Renal pelvis (tissue), 4 donors: ENCODE results near the gene PIEZO1. TPM values are rescaled to one million over a fixed set of nuclear protein-coding genes. Genes with fewer than 3 reads are reported as not detected.
"Not testable (repeated sequence)": the region's sequence is repeated elsewhere in the genome, so short reads cannot be mapped to it uniquely, and the experiment has no call there.

Experiments
- DNase-seq: peaks from one replicate; pipeline ENCODE4 v3.0.0-alpha.2; 2013
- polyA plus RNA-seq, 3 donors: library from polyadenylated mRNA; unstranded; fragments of 120-200 nt; gene quantifications; one replicate each; pipeline ENCODE4 v1.2.1, GENCODE V29; 2013; ENCODE audit not compliant: insufficient read length in 3 of 3

The PIEZO1 gene
- polyA plus RNA-seq, 3 donors = 44.6 to 59.0 (median 46.4) TPM

GRCh38 chr16:88805340-88805715 lies 20.3 kb upstream of the PIEZO1 start:
- DNase-seq = no peak

GRCh38 chr16:88804552-88805339 lies 19.7 kb upstream of the PIEZO1 start:
- DNase-seq = no peak

GRCh38 chr16:88804173-88804551 lies 19.1 kb upstream of the PIEZO1 start:
- DNase-seq = no peak

- DNase-seq = peak; percentile 78
Observed at GRCh38 chr16:88803264-88803987, 18.4 kb upstream of the PIEZO1 start, which contains the start of gene CDT1. CDT1 (plus strand) TSS chr16:88803789; CDS start chr16:88803832, 43 bp downstream.

- no peak for DNase-seq
Observed at GRCh38 chr16:88800277-88800592, 15.2 kb upstream of the PIEZO1 start.

- no peak for DNase-seq
Observed at GRCh38 chr16:88799569-88800276, 14.7 kb upstream of the PIEZO1 start.

- no peak for DNase-seq
Observed at GRCh38 chr16:88798772-88799455, 13.9 kb upstream of the PIEZO1 start.

- DNase-seq = no peak
Observed at GRCh38 chr16:88798073-88798472, 13.1 kb upstream of the PIEZO1 start.

- no peak for DNase-seq
Observed at GRCh38 chr16:88796278-88796677, 11.3 kb upstream of the PIEZO1 start.

- no peak for DNase-seq
Observed at GRCh38 chr16:88793251-88793954, 8.4 kb upstream of the PIEZO1 start.

- DNase-seq = no peak
Observed at GRCh38 chr16:88792668-88793250, 7.7 kb upstream of the PIEZO1 start.

- DNase-seq = no peak
Observed at GRCh38 chr16:88792078-88792550, 7.1 kb upstream of the PIEZO1 start.

GRCh38 chr16:88790312-88791211 lies 5.5 kb upstream of the PIEZO1 start:
- DNase-seq = no peak

- DNase-seq = no peak
Observed at GRCh38 chr16:88789594-88789993, 4.6 kb upstream of the PIEZO1 start.

GRCh38 chr16:88788749-88789148 lies 3.7 kb upstream of the PIEZO1 start:
- not testable (repeated sequence) for DNase-seq

- no peak for DNase-seq
Observed at GRCh38 chr16:88787579-88788314, 2.7 kb upstream of the PIEZO1 start.

GRCh38 chr16:88784856-88785105 lies 239 bp downstream of the PIEZO1 start:
- no peak for DNase-seq

- peak; percentile 69 for DNase-seq
Observed at GRCh38 chr16:88784074-88784855, 755 bp downstream of the PIEZO1 start.
